ENCODE results near the gene SFTA2.
"Not testable (repeated sequence)": the region's sequence is repeated elsewhere in the genome, so short reads cannot be mapped to it uniquely, and the experiment has no call there.

- not testable (repeated sequence) for TF ChIP-seq POLR2A, CTCF, POLR2AphosphoS5, EP300 (IDR thresholded peaks at IDR 0.05)
Measured at GRCh38 chr6:30969171-30969570, 37.2 kb upstream of the SFTA2 start.
